Measurements from ENCODE around the gene NPPB.

Gene NPPB

DNA sequence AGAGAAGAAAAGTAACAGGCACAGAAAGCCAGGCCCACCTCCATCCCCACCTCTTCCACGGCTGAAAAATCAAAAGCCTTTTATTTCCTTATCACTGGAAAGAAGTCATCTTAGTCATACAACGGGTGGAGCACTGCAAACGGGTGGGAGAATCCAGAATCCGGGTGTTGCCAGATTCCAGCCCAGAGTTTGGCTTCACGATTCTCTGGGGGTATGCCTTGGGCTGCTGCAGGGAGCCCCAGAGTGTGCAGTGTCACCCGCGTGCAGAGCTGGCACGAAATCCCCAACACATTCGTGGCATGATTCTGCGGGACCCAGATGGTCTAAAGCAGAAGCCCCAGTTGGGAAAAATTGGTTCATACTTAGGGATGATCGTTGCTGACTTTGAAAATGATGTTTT, 8.6 kb downstream of the NPPB start:
- ChIA-PET POLR2A (no interaction called here), CTCF (no interaction called here)
- TF ChIP-seq, protein P1, sequence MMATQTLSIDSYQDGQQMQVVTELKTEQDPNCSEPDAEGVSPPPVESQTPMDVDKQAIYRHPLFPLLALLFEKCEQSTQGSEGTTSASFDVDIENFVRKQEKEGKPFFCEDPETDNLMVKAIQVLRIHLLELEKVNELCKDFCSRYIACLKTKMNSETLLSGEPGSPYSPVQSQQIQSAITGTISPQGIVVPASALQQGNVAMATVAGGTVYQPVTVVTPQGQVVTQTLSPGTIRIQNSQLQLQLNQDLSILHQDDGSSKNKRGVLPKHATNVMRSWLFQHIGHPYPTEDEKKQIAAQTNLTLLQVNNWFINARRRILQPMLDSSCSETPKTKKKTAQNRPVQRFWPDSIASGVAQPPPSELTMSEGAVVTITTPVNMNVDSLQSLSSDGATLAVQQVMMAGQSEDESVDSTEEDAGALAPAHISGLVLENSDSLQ (IDR thresholded peaks at IDR 0.05) = no peak
- TF ChIP-seq ZNF384 (IDR thresholded peaks at IDR 0.05) (no peak), HDGF (IDR thresholded peaks at IDR 0.05; ENCODE audit: borderline replicate concordance) (no peak), SP1 (IDR thresholded peaks at IDR 0.05) (no peak), FOXA1 (IDR thresholded peaks at IDR 0.05) (no peak), FOXM1 (IDR thresholded peaks at IDR 0.05; ENCODE audit: borderline replicate concordance) (no peak)
- DNase-seq (ENCODE audit: extremely low spot score) = no peak

DNA sequence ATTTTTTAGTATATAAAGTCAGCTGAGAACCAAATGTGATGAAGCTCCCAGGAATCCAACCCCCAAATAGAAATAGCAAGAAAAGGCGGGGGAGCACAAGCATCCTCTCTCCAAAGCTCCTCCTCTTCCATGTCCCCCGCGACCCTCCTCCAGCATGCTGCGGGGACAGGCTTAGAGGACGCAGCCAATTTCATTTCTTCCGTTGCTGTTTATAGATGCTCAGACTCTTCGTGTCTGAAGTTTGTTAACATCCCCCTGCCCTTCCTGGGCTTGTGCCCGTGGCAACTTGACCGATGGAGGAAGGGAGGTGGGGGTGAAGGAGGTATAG, 10.4 kb downstream of the NPPB start:
- no peak for TF ChIP-seq CTBP1 (IDR thresholded peaks at IDR 0.05; ENCODE audit: borderline replicate concordance)
- TF ChIP-seq ARNT (IDR thresholded peaks at IDR 0.05) = no peak
- TF ChIP-seq HDGF (IDR thresholded peaks at IDR 0.05; ENCODE audit: borderline replicate concordance) = no peak
- no peak for TF ChIP-seq ZNF384 (IDR thresholded peaks at IDR 0.05)
- no peak for TF ChIP-seq ELF4 (IDR thresholded peaks at IDR 0.05)
- TF ChIP-seq TARDBP (IDR thresholded peaks at IDR 0.05) = no peak
- TF ChIP-seq L3MBTL2 (conservative IDR thresholded peaks at IDR 0.05) = no peak
- TF ChIP-seq, protein P1 (IDR thresholded peaks at IDR 0.05) = no peak
- TF ChIP-seq BHLHE40 (IDR thresholded peaks at IDR 0.05; ENCODE audit: borderline replicate concordance) = no peak
- ChIA-PET CTCF (interaction anchor here (1.6 kb wide), 1 partner anchor 10 kb away, joined by 5 read pairs; no protein-coding TSS in a partner anchor), POLR2A (no interaction called here)
- no peak for DNase-seq (ENCODE audit: extremely low spot score)

DNA sequence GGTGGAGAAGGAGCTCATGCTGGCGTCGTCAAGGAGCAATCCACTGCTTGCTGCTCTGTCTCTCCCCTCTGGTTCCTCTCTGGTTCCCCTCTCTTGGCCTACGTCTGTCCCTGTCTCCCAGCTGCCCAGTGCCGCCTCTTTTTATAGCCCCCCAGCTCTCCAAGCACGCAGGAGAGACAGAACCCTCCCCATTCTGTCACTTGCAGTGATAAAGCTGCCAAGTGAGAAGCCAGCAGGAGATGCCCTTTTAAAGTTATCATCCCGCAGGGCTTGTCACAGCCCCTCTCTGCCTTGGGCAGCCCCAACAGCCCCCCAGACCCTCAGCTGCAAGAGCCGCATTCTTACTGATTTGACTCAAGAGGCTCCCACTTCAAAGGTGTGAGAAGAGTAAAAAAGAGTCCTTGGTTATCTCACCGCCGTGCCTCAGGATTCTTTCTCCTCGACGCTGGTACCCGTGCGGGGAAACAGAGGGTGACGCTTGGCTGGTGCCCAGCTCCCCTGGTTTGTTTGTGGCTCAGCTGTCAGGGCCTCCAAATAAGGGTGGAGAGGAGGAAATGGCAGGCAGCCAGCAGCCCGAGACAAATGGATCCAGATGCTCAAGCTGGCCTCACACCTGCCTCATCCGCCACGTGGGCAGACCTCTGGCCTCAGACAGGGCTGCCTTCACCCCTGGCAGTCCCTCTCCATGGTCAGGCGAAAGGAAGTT, 10.9 kb downstream of the NPPB start, which contains the start of gene NPPA:
Gene NPPA, minus strand, starts transcription at position 117 of the 706 bp plus-strand sequence. Its CDS starts 99 bp downstream, at position 18.
- DNase-seq (ENCODE audit: extremely low spot score) = no peak
- TF ChIP-seq TARDBP (IDR thresholded peaks at IDR 0.05) = no peak
- TF ChIP-seq CTBP1 (IDR thresholded peaks at IDR 0.05; ENCODE audit: borderline replicate concordance) = no peak
- TF ChIP-seq LEF1 (IDR thresholded peaks at IDR 0.05; ENCODE audit: borderline replicate concordance) = no peak
- TF ChIP-seq HDGF (IDR thresholded peaks at IDR 0.05; ENCODE audit: borderline replicate concordance) = no peak
- TF ChIP-seq FOXA1 (IDR thresholded peaks at IDR 0.05) = no peak
- TF ChIP-seq ZNF384 (IDR thresholded peaks at IDR 0.05) = no peak
- TF ChIP-seq, protein P1 (IDR thresholded peaks at IDR 0.05) = no peak
- no peak for TF ChIP-seq L3MBTL2 (conservative IDR thresholded peaks at IDR 0.05)
- TF ChIP-seq FOXM1 (IDR thresholded peaks at IDR 0.05; ENCODE audit: borderline replicate concordance) = no peak
- TF ChIP-seq BHLHE40 (IDR thresholded peaks at IDR 0.05; ENCODE audit: borderline replicate concordance) = no peak
- no peak for TF ChIP-seq NFRKB (IDR thresholded peaks at IDR 0.05)
- CTCF ChIA-PET = interaction anchor here (0.6 to 1.6 kb wide), 3 partner anchors 10 to 183 kb away, joined by 3 to 5 read pairs (median 4); no protein-coding TSS in a partner anchor
- POLR2A ChIA-PET = interaction anchor here (1.3 kb wide), 1 partner anchor 61 kb away, joined by 6 read pairs; no protein-coding TSS in a partner anchor

GRCh38 chr1:11845641-11846335, 13.0 kb downstream of the NPPB start:
- CTCF ChIA-PET = interaction anchor here (0.5 kb wide), 1 partner anchor 31 kb away, joined by 3 read pairs; no protein-coding TSS in a partner anchor
- no peak for DNase-seq (ENCODE audit: extremely low spot score)
- POLR2A ChIA-PET = interaction anchor here (1.4 kb wide), 1 partner anchor 62 kb away, joined by 3 read pairs; no protein-coding TSS in a partner anchor
- no peak for TF ChIP-seq SUZ12 (IDR thresholded peaks at IDR 0.05)

DNA sequence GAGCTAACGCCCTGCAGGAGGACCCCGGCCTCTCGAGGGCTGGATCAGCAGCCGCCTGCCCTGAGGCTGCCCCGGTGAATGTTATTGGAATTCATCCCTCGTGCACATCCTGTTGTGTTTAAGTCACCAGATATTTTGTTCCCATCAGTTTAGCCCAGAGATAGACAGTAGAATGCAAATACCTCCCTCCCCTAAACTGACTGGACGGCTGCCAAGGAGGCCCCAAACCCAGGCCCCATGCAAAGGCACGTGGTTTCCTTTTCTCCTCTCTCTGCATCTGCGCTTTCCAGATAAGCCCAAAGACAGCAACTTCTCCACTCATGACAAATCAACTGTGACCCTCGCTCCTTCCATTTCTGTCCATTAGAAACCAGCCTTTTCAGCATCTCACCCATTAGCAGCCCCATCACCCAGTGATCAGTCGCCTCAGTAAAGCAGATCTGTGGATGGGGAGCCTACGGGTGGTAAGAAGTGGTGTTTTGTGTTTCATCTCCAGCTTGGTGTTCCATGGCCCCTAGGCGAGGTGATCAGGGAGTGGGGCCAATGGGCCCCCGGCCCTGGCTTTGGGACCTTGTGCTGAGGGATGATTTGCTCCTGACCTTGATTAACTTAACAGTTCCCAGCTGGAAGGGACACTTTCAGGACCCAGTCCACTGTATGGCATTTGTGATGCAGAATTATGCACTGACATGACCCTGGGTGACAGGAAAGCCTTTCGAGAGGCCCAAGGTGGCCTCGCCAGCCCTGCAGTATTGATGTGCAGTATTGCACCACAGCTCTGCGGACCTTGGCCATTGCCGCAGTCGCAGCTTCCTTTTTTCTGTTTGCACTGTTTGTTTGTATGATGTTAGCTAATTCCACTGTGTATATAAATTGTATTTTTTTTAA, 16.3 kb downstream of the NPPB start:
- ChIA-PET POLR2A (no interaction called here), CTCF (interaction anchor here (0.6 kb wide), 1 partner anchor 12 kb away, joined by 3 read pairs; no protein-coding TSS in a partner anchor)
- DNase-seq (ENCODE audit: extremely low spot score) = no peak
- TF ChIP-seq FOXA1 (IDR thresholded peaks at IDR 0.05) (no peak), L3MBTL2 (conservative IDR thresholded peaks at IDR 0.05) (no peak), ELF4 (IDR thresholded peaks at IDR 0.05) (no peak), LEF1 (IDR thresholded peaks at IDR 0.05; ENCODE audit: borderline replicate concordance) (no peak), CTBP1 (IDR thresholded peaks at IDR 0.05; ENCODE audit: borderline replicate concordance) (no peak), HDGF (IDR thresholded peaks at IDR 0.05; ENCODE audit: borderline replicate concordance) (no peak), ARNT (IDR thresholded peaks at IDR 0.05) (no peak), SUZ12 (IDR thresholded peaks at IDR 0.05) (no peak)
- TF ChIP-seq, protein P1 (IDR thresholded peaks at IDR 0.05) = no peak

Measured in HEK293T (cell line).